HG02973 (cell line): ENCODE data around the gene TNNC1.

Source experiments
- ATAC-seq: cut with Tn5 transposase; IDR thresholded peaks from one replicate; pipeline ENCODE4 v1.9.1; 2021; ENCODE audit warnings: moderate library complexity; ENCODE audit not compliant: unreplicated experiment

The TNNC1 gene

GRCh38 chr3:52432225-52432624 lies 21.6 kb downstream of the TNNC1 start:
- ATAC-seq = no peak

DNA sequence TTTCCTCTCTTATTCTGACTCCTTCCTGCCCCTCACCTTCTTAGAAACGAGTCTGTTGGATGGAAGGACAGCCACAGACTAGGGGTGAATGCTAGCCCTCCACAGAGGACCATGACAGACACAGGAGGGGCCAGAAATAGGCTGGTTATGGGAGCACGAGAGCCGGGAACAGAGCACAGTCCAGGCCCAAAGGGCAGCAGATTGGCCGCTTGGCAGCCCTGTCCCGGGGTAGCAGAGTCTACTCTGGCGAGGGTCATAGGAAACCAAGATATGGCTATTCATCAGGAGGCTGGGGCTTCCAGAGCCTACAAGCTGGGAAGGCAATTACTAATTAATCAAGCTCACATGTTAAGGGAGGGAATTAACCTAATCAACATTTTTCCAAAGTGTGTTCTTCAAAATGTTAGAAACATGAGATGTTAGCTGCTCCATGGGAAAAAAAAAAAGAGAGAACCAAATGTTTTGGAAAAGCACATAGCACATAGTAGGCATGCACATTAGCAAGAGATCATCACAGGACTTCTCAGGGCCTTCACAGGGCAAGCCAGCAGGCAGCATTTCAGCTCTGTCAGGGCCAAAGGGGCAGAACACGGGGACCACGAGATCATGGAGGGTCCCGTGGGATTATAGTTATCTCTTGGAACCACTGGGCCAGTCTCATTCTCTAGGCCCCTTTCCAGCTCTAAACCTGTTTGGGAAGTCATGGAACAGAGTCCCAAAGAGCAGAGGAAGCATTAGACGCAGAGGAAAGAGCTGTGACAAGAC lies 22.2 kb downstream of the TNNC1 start:
- ATAC-seq = no peak

- no peak for ATAC-seq
Measured at GRCh38 chr3:52430416-52430810, 23.4 kb downstream of the TNNC1 start.

- no peak for ATAC-seq
Measured at GRCh38 chr3:52429779-52430415, 23.9 kb downstream of the TNNC1 start.

DNA sequence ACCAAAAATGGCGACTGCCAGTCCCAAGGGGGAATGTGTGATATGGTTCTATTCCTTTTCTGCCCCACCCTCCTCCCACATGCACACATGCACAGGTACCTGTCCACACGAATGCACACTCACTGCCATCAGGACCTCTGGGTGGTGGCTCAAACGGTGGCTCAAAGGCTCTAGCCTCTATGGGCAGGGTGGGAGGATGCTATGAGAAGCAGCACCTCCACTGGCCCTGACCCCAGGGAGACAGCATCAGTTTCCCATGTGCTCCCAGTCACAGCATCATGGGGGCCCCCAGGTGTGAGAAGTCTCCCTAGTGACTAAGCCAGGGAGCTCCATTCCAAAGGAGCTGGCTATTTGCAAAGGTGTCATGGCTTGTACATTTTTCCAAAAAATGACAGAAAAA lies 24.8 kb downstream of the TNNC1 start:
- no peak for ATAC-seq

DNA sequence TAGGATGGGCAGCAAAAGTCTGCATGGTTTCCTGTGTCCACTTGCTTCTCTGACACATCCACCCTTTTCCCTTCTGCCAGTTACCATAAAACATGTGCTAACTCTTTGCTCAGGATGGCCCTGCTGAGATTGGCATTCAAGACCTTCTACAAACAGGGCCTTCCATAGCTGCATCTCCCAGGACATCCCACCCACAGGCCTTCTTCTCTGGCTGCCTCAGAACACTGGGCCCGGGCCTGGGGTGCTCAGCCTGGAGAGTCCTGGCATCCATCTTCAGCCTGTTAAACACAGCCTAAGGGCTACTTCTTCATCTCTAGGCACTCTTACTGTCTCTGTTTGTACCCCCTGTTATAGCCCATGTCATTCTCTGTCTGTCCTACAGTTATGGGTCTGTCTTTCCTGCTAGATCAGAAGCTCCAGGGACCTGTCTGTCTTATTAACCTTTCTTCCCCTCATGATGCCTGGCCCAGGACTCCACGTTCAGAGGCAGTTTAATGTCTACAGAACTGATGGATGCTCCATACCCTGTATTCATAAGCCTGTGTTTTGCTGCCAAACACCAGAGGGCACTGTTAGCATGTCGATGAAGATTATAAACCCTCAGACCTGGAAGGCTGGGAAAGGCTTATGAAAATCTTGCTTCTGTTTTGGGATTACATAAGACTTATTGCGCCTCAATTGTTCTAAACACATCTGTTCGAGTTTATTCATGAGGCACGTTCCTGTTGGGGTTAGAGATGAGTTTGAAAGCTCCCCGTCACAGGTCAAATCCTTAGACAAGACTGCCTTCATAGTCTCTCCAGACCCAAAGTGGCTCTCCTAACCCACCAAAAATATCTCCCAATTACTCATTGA lies 25.5 kb downstream of the TNNC1 start:
- no peak for ATAC-seq

DNA sequence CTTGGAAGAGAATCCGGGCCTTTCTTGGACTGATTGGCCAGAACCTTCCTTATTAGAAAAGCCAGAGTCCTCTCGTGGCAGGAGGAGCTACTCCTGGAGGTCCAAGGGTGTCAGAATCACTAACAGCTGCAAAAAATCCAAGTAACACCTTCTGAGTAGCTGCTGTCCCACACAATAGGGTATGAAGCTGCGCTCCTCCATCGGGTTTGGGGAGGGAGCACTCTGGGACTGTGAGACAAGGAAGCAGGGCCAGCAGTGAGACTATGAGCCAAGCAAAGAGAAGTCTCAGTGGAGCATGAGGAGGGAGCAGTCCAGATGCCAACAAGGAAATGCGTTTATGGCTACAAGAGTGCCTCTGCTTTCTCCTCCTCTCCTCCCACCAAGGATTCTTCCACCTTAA lies 30.7 kb downstream of the TNNC1 start:
- no peak for ATAC-seq

- no peak for ATAC-seq
Measured at GRCh38 chr3:52422669-52423068, 31.2 kb downstream of the TNNC1 start.

- ATAC-seq = no peak
Measured at GRCh38 chr3:52420388-52420787, 33.5 kb downstream of the TNNC1 start.

- ATAC-seq = no peak
Measured at GRCh38 chr3:52415800-52416199, 38.0 kb downstream of the TNNC1 start.

- ATAC-seq = no peak
Measured at GRCh38 chr3:52408466-52408865, 45.4 kb downstream of the TNNC1 start.

DNA sequence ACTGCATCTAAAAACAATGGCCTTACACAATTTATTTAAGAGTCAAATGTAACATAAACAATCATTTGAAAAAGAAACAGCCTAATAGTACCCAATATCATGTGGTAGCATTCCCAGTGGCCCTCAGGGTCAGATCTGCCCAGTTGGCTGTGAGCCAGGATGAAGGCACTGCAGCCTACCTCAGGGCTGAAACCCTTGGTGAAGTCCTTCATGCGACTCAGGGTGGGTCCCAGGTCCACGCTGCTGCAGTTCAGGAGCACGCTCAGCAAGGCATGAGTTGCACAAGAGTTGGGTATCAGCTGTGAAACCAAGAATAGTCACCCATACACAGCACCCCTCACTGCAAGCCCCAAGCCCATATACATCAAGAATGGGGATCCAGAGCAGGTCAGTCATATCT lies 46.1 kb downstream of the TNNC1 start:
- ATAC-seq = no peak

- ATAC-seq = no peak
Measured at GRCh38 chr3:52406791-52407510, 46.9 kb downstream of the TNNC1 start.

GRCh38 chr3:52406231-52406661 lies 47.6 kb downstream of the TNNC1 start:
- ATAC-seq = no peak

- ATAC-seq = no peak
Measured at GRCh38 chr3:52405601-52406110, 48.2 kb downstream of the TNNC1 start.

DNA sequence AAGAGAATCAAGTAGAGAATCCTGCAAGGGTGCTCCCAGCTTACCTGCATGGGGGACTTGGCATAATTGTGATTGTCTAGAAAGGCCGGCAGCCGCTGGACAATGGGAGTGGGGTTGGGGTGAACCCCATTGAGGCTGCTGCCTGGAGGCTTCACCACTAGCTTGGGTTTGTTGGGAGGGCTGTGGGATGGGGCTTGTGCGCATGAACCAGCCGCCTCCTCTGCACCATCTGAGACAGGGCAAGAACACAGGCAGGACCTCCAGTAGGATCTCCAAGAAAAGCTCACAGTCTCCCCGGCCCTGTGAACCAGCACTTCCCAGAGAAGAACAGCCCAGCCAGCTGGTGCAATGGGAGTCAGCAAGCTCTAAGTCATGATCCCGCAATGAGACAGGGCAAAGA lies 48.8 kb downstream of the TNNC1 start:
- no peak for ATAC-seq

- ATAC-seq = no peak
Measured at GRCh38 chr3:52404391-52404790, 49.5 kb downstream of the TNNC1 start.

GRCh38 chr3:52403955-52404354 lies 49.9 kb downstream of the TNNC1 start:
- no peak for ATAC-seq

DNA sequence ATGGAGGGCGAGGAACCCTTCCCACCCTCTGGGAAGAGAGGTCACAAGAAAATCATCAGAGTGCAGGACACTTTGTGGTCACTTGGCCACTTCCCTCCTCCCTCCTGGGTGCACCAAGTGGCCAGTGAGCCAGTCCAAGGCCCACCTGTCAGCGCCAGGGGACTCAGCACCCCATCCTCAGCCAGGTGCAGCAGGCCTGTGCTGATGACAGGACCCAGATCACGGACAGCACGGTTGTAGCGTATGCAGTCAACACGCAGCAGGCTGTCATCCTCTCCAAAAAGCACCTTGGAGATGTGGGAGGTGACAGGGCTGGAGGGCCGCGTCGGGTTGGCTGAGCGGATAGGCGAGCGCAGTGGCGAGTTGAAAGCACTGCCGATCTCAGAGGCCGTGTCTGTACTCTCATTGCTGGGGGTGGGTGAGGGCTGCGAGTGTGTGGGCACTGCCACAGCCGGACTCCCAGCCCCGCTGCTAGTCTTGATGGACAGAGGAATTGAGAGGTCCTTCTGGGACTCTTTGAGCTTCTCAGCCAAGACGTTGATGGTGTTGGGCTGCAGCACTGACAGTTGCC lies 50.5 kb downstream of the TNNC1 start:
- no peak for ATAC-seq

DNA sequence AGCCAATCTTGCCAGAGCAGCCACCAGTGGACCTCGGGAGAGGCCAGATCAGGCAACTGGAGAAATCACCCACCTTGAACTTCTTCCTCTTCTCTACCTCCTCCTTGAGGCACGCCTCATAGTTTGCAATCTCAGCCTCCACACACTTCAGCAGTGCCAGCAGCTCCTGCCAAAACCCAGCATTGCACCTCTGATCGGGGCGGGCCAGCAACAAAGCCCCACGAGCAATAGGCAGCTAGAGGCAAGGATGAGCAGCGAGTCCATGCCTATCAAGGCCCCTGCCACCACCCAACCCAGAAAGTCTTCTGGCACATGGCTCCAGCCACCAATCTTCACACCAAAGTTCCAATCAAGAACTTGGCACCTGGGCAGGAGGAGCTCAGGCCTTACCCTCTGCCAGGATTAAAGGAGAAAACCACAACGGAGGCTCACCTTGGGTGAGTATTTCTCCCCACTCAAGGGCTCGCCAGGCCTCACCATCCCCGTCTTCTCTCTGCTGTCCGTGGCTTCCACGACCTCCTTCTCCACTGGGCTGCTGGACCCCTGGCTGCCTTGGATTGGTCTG lies 51.1 kb downstream of the TNNC1 start:
- no peak for ATAC-seq
